GM19452 (cell line): Measurements from ENCODE around the gene DENND6B.

Source experiments
- ATAC-seq: cut with Tn5 transposase; IDR thresholded peaks from one replicate; pipeline ENCODE4 v1.9.1; 2021; ENCODE audit not compliant: unreplicated experiment

DENND6B gene

DNA sequence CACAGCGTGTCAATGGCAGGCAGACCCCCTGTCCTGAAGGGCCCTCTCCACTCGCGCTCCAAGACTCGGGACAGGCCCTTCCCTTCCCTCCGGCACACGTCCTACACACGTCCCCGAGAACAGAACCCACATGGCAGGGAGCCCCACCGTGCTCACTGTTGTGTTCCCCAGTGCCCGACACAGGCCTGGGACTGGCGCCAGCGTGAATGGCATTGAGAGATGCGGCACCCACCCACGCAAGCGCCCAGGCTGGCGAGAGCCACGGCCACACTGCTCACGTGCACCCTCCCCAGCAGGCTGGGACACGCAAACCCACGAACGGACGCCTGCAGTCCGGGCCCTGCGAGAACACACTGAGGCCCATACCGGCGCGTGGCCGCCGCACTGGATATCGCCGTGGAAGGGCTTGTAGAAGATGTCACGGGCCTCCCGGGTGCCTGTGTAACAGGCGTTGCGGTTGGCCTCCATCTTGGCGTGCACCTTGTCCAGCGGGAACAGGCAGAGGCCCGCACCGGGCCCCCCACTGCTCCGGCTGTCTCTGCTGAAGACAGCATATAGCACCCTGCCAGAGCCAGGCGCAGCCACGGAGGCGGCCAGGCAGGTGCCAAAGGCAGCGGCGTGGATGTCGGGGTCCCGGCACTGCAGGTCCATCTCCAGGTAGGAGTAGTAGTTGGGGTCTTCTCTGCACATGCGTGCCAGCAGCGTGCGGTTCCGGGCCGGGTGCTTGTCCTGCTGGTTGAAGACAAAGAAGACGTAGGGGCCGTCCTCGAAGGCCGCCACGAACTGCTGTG lies 37.5 kb downstream of the DENND6B start:
- ATAC-seq = no peak

DNA sequence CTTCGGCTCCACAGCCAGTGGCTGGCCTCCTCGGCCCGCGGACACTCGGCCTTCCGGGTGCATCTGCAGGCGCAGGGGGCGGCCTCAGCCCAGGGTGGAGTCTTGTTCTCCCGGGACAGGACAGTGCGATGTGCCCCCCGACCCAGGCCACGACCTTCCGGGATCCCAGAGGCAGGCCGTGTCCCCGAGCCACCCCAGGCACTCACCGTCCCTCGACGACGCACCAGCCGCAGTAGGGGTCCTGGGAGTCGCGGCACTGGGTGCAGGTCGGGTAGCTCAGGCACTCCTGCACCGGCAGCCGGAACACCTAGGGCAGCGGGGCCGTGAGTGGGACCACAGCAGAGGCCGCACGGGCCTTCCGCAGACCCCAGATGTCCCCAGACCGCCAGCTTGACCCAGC lies 39.1 kb downstream of the DENND6B start:
- no peak for ATAC-seq

DNA sequence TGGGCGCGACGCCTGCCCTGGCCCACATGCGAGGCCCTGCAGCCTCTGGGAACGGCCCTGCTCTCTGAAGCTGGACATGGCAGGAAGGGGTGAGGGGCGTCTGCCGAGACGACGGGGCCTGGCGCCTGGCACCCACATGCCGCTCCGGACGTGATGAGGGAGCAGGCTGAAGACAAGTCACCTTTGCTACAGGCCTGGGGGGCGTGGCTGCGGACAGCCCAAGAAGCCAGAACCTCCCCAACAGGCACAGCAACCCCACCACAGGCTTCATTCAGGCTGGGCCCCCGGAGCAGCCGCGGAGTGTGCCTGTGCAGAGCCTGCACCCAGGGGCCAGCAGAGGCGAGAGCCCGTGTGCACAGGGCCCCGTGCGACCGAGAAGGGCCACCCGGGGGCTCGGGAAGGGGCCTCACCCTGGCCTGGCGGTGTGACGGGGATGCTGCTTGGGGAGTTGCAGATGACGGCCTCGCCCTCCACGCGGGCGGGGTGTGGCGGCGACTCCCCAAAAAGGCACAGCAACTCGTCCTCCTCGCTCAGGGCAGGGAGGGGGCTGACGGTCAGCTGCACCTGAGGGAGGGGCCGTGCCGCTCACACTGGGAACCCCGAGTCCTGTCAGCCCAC lies 40.0 kb downstream of the DENND6B start:
- no peak for ATAC-seq

DNA sequence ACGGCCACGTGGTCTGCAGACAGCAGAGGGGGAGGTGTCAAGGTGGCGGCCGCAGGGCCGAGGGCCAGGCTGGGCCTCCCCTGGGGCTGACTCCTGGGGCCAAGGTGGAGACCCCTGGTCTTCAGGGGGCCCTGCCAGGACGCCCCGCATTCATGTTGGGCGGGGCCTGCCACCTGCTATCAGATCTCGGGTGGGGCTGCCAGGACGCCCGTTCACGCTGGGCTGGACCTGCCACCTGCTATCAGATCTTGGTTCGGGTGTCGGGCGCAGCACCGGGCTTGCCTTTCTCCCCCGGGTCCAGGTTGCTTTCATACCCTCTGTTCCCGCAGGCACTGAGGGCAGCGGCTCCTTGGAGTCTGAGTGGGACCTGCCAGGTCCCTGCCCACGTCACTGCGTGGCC lies 40.5 kb downstream of the DENND6B start:
- ATAC-seq = no peak

DNA sequence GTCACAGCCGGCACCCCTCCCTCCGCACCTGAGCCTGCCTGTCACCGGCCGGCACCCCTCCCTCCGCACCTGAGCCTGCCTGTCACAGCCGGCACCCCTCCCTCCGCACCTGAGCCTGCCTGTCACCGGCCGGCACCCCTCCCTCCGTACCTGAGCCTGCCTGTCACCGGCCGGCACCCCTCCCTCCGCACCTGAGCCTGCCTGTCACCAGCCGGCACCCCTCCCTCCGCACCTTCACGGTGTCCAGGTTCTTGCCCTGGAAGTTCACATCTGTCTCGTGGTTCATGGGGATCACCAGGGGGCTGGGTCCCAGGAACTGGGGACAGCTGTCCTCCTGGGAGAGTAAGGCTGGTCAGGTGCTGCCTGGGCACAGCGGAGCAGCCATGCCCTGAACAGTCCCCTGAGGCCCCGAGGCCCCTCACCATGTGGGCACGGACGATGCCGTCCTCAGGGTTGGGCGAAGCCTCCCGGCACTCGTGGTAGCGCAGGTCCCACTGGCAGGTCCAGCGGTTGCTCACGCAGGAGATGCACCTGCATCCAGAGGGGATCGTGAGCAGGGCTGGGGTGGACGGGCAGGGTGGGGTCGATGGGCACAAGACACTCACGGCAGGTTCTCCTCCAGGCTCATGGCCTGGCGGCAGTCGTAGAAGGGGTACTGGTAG lies 41.1 kb downstream of the DENND6B start:
- no peak for ATAC-seq

DNA sequence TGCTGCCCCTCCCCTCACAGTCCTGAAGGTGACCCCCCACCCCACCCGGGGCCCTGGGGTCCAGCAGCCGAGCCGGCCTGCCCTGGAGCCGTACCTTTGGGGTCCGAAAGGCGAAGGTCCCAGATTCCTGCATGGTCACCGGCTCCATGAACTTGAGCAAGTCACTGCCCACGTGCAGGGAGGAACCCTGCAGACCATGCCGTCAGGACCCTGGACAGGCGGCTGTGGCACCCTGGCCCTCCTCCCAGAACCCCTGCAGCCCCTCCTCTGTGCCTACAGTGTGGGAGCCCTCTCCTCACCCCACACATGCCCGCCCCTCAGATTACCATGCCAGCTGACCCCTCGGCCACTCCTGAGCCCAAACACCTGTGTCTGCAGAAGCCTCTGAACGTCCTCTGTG lies 42.3 kb downstream of the DENND6B start:
- no peak for ATAC-seq

DNA sequence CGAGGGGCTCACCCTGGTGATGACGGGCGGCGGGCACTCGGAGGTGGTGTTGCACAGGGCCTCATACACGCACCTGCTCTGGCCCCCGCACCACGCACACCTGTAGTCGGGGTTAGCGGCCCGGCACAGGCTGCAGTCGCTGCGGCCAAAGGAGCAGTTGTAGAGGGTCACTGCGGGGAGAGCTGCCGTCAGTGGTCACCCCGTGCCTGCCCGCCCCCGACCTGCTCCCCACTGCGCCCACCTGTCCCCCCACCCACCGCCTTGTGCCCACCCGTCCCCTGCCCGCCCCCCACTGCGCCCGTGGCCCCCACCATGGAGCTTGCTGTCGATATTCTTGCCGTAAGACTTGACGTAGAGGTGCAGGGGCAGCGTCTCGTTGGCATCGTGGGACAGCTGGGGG lies 43.0 kb downstream of the DENND6B start:
- ATAC-seq = no peak

DNA sequence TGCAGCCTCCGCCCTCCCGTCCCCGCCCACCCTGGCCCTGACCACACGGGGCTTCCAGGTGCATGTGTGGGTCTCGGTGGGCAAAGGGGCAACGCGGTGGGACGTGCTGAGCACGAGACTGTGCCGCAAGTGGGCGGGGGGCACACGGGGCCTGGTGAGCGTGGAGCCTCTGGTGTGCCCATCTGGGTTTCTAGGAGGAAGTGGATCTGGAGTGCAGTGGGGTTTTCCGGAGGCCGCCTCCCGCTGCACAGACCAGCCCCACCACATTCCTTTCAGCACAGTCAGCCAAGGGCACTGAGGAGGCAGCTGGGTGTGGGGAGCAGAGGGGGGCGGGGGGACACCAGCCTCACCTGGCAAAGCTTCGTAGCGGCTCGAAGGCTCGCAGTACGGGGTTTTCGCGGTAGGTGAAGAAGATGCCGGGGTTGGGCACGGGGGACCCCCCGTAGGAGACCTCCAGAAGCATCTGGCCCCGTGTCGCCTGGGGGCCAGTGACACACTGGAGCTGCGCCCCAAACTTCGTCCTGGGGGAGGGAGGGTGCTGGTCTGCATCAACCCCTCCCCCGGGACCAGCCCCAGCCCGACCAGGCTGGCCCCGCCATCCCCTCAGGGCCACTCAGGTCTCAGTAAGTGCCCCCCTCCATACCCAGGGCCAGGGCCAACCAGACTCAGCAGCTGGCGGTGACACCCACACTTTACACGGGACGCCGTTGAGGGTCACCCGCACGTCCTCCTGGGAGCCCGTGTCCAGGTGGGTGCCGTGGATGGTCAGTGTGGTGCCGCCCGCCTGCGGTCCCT lies 44.3 kb downstream of the DENND6B start:
- ATAC-seq = no peak

DNA sequence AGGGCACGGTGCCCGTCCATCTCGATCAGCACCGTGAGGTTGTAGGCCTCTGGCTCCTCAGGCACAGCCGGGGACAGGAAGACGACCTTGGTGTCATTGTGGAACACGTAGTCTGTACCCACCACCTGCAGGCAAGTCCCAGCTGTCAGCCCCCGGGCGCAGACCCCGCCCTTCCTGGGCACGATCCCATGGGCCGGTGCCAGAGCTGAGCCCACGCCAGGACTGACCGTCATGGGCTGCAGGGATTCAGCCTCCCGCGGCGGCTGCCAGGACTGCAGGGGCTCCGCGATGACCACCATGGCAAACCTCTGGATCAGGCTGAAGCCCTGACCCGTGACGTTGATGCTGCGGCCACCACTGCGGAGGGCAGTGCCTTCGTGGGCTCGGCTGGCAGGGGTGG lies 44.9 kb downstream of the DENND6B start:
- ATAC-seq = no peak

DNA sequence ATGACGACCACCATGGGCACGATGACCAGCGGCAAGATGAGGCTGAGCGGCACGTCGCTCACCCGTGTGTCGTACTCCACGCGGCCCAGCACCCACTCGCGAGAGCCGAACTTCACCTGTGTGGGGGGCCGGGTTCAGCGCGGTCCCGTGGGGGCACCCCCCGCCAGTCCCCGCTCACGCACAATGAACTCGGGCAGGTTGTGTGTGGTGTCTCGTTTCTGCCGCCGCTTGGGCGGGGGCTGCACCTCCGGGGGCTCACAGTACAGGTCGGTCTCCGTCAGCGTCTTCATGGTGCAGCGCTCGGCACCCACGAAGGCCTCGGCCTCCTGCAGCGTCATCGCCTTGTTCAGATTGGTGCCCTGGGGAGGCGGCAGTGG lies 45.4 kb downstream of the DENND6B start:
- no peak for ATAC-seq

DNA sequence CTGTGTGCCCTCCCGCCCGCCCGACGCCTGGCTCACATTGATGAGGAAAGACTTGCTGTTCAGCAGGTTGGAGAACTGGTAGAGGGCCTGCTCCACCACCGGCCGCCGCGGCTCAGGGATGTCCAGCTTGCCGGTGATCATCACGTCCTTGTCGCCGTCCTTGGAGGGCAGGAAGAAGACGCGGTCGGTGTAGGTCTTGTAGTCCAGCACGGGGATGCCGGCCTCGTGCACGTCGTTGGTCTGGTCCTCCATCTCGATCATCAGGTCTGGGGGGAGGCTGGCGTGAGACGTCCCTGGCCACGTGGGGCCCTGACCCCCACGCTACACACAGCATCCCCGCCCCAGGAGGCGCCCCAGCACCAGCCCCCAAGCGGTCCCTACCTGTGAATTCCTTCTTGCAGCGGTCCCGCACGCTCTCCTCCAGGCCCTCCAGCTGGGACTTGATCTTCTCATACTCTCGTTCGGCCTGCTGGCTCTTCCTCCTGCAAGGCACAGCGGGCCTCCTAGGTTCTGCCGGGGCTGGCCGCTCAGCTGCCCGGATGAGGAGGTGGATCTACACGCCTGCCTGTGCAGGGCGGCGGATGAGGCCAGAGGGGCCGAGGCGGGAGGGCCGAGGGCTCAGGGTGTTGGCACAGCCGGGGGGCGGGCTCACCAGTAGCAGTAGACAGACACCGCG lies 46.0 kb downstream of the DENND6B start:
- no peak for ATAC-seq

DNA sequence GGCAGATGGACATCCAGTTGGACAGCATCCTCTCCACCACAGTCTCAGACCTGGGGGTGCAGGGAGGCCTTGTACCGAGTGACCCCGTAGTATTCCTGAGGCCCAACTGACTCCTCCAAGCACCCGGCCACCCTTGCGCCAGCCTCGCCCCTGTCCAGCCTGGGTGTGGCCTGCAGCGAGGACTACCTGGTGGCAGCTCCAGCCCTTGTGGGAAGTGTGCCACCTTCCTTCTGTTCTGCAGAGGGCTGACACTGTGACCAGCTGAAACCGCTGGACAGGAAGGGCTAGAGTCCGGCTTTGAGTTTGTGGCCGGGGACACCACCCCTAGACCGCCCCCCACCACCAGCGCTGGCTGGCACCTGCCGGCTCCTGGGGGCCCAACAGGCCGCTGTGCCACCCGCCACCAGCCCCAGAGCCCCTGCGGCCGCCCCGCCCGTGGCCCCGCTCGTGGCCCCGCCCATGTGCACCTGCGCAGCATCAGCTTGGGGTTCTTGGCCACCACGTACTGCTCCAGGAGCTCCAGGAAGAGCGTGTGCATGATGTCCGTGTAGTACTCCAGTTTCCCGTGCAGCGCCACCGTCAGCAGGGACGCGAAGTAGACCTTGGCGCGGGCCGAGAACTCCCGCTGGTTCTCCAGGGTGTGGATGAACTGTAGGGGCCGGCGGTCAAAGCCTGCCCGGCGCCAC lies 46.6 kb downstream of the DENND6B start:
- ATAC-seq = no peak

DNA sequence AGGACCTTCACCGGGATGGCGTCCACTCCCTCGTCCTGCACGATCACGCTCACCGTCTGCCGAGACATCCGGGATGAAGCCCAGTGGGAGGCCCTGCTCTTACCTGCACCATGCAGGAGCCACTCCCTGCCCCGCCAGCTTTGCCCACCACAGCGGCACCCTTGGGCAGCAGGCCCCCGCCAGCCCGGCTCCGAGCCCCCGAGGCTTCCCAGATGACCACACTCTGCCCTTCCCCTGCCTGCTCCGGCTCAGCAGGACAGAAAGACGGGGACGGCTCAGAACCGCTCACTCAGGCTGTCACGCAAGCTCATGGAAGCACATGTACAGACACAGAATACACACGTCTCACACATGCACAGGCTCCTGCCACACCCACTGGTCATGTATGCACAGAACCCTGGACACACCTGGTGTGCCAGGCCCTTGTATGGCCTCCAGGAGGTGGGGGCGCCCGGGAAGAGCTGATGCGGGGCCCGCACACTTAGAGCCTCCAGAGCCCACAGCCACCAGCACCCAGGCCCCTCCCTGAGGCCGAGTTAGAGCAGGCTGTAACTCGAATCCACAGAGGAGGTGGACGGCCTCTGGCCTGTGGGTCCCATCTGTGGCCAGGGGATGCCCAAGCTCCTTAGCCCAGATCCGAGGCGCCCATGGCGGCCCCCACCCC lies 47.7 kb downstream of the DENND6B start:
- ATAC-seq = no peak

DNA sequence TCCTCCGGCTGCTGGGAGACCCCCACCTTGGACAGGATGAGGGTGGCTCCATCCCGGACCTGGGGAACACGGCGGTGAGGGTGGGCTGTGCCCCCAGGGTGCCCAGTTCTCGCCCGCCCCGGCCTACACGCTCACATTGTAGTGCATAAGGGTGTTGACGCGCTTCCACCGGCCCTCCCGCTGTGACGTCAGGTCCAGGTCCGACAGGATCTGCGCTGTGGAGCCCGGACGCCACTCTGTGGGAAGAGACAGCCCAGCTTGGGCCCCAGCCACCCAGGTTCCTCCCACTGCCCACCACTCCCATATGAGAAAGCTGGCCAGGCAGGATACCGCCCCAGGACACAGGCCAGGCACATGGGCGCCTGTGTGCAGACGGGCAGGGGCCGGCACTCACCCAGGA lies 48.4 kb downstream of the DENND6B start:
- ATAC-seq = no peak

DNA sequence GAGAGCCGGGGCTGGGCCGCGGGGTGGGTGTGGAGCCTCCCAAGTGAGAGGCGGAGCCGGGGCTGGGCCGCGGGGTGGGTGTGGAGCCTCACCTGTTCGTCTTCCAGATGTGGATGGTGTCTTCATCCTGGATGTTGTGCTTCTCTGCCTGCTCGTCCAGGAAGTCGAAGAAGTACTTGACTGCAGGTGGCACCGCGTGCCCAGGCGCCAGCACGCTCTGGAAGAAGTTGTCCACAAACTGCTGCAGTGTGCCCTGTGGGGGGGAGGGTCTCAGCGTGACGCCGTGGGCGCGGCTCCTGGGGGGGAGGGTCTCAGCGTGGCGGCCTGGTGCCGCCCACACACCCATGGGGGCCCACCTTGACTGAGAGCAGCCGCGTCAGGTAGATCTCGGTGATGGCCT lies 49.1 kb downstream of the DENND6B start:
- no peak for ATAC-seq

DNA sequence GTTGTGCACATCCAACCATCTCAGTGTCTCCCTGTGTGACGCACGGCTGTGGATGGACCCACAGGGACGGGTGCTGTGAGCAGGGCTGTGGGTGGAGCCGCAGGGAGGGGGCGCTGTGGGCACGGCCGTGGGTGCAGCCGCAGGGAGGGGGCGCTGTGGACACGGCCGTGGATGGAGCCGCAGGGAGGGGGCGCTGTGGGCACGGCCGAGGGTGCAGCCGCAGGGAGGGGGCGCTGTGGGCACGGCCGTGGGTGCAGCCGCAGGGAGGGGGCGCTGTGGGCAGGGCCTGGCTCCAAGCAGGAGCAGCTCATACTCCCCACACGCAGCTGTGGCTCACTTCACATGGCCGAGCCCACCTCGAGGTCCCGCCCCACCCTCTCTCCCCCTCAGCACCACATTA lies 50.7 kb downstream of the DENND6B start:
- ATAC-seq = peak; percentile 58

DNA sequence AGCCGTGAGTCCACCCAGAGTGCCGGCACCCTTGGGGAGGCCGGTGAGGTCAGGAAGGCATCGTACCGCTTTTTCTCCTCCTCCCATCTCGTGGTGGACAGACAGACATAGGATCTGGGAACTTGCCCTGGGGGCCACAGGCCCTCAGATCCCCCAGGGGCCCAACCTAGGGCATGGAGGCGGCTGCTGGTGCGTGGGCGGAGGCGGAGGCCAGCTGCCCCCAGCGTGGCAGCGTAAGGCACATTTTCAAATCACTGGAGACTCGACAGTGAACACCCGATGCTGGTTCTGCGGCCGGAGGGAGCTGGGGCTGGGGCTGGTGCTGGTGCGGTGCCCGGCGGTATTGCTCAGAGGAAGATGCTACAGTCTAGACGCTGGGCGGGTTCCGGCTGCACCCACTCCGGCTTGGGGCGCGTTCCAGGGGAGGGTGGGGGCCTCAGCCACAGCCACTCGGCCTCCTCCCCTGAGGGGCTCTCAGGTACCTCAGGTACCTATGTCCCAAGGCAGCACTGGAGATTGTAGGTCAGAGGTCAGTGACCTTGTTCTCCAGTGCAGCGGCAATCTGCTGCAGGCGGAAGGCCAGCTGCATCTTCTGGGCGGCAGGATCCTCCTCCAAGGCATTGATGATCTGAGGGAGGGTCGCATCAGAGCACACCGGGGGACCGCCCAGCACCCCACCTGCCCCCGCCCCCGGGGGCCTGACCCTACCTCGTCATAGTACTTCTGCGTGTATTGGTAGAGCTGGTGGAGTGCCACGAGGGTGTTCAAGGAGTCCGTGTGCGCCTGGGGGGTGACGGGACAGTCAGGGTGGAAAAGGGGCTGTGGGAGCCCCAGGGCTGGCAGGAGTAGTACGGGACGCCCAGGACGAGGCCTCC lies 51.4 kb downstream of the DENND6B start:
- ATAC-seq = no peak

DNA sequence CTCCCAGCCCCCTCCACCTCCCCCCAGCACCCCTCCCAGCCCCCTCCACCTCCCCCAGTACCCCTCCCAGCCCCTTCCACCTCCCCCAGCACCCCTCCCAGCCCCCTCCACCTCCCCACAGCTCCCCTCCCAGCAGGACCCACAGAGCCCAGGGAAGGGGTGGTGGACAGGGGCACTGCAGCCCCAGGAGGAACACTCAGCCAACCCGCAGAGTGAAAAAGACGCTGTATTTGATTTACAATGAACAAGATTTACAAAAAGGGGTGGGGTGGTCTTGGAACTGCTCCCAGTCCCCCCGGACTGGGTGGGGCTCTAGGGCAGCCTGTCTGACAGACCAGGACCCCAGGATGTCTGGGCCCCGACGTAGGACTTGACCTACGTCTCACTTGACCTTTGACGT lies 52.0 kb downstream of the DENND6B start:
- ATAC-seq = no peak

DNA sequence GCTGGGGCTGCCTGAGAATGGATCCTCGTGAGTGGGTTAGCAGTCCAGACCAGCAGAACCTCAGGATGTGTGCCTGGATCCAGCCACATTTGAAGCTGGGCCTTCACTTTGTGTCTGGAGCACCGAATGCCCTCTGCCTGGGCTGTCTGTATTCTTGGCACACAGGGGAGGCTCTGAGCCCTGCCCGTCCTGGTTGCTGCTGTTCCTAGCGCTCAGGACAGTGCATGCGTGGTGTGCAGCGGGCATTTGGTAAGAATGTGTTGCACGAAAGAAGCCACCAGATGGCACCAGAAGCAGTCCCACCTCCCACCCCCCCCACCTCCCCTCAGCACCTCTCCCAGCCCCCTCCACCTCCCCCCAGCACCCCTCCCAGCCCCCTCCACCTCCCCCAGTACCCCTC lies 52.5 kb downstream of the DENND6B start:
- no peak for ATAC-seq
